HG03571 (cell line): ENCODE data around the gene GALNT15.

Experiments used
- ATAC-seq: cut with Tn5 transposase; IDR thresholded peaks from one replicate; pipeline ENCODE4 v1.9.1; 2021; ENCODE audit not compliant: unreplicated experiment

The GALNT15 gene

GRCh38 chr3:16150285-16150684 lies 24.2 kb upstream of the GALNT15 start:
- ATAC-seq = no peak

- ATAC-seq = no peak
Measured at GRCh38 chr3:16151109-16151508, 23.4 kb upstream of the GALNT15 start.

GRCh38 chr3:16168211-16168610 lies 6.3 kb upstream of the GALNT15 start:
- ATAC-seq = no peak

GRCh38 chr3:16171009-16171408 lies 3.5 kb upstream of the GALNT15 start:
- no peak for ATAC-seq

GRCh38 chr3:16171825-16172224 lies 2.7 kb upstream of the GALNT15 start:
- ATAC-seq = no peak

- no peak for ATAC-seq
Measured at GRCh38 chr3:16173283-16174025, 1.0 kb upstream of the GALNT15 start.

- no peak for ATAC-seq
Measured at GRCh38 chr3:16174026-16174355, 489 bp upstream of the GALNT15 start.

GRCh38 chr3:16174976-16175901 lies 759 bp downstream of the GALNT15 start:
- no peak for ATAC-seq

GRCh38 chr3:16176391-16177030 lies 2.0 kb downstream of the GALNT15 start:
- no peak for ATAC-seq

- no peak for ATAC-seq
Measured at GRCh38 chr3:16177382-16177781, 2.9 kb downstream of the GALNT15 start.

GRCh38 chr3:16177962-16178627 lies 3.6 kb downstream of the GALNT15 start:
- ATAC-seq = peak; percentile 55

GRCh38 chr3:16178628-16178988 lies 4.1 kb downstream of the GALNT15 start:
- no peak for ATAC-seq

GRCh38 chr3:16179261-16179660 lies 4.8 kb downstream of the GALNT15 start:
- no peak for ATAC-seq

- no peak for ATAC-seq
Measured at GRCh38 chr3:16179771-16180736, 5.6 kb downstream of the GALNT15 start.

GRCh38 chr3:16180737-16181134 lies 6.3 kb downstream of the GALNT15 start:
- ATAC-seq = no peak

- no peak for ATAC-seq
Measured at GRCh38 chr3:16181361-16181760, 6.9 kb downstream of the GALNT15 start.

- no peak for ATAC-seq
Measured at GRCh38 chr3:16182183-16182582, 7.7 kb downstream of the GALNT15 start.

GRCh38 chr3:16182612-16183011 lies 8.1 kb downstream of the GALNT15 start:
- no peak for ATAC-seq

- ATAC-seq = no peak
Measured at GRCh38 chr3:16183082-16183481, 8.6 kb downstream of the GALNT15 start.

GRCh38 chr3:16183601-16184270 lies 9.3 kb downstream of the GALNT15 start:
- ATAC-seq = no peak
